Gastrocnemius medialis (tissue), 4 donors: ENCODE measurements around the gene PTPRE. TPM values are rescaled to one million over a fixed set of nuclear protein-coding genes. Genes with fewer than 3 reads are reported as not detected.

Source experiments
- ATAC-seq, 2 donors: fragments of 150-250 bp; one replicate each; pipeline ENCODE4 v1.9.1; 2016
- DNase-seq, 2 donors: peaks; one replicate each; pipeline ENCODE4 v3.0.0-alpha.2; 2019
- H3K27ac ChIP-seq, 4 donors: fragments of 200-600 bp; sonication (generic); 1 replicate in 1 of 4; 2 replicates in 3 of 4; pipeline ENCODE4 v1.5.1; 2016 to 2018; ENCODE audit warnings: mild to moderate bottlenecking in 2 of 4, moderate library complexity in 1 of 4
- H3K27me3 ChIP-seq, 3 donors: fragments of 200-600 bp; sonication (generic) in 2 of 3; 1 replicate in 1 of 3; 2 replicates in 2 of 3; pipeline versions ENCODE4 v1.5.1 to v1.6.0; 2016 to 2019; ENCODE audit warnings: mild to moderate bottlenecking in 1 of 3, moderate library complexity in 1 of 3
- H3K36me3 ChIP-seq, 2 donors: fragments of 200-600 bp; sonication (generic) in 1 of 2; one replicate each; pipeline ENCODE4 v1.5.1; 2017 to 2018
- H3K4me1 ChIP-seq, 2 donors: fragments of 200-600 bp; sonication (generic) in 1 of 2; one replicate each; pipeline ENCODE4 v1.5.1; 2016 to 2017; ENCODE audit warnings: mild to moderate bottlenecking in 2 of 2
- H3K4me3 ChIP-seq, 4 donors: fragments of 200-600 bp; sonication (generic) in 3 of 4; 1 replicate in 1 of 4; 2 replicates in 3 of 4; pipeline ENCODE4 v1.5.1; 2016 to 2019; ENCODE audit warnings: mild to moderate bottlenecking in 2 of 4
- H3K9me3 ChIP-seq, 3 donors: fragments of 200-600 bp; sonication (generic) in 2 of 3; 1 replicate in 1 of 3; 2 replicates in 2 of 3; pipeline ENCODE4 v1.5.1; 2016 to 2019
- POLR2A ChIP-seq, 2 donors: fragments of 450-650 bp; IDR thresholded peaks; one replicate each; pipeline ENCODE4 v1.6.1; 2017; ENCODE audit warnings: antibody characterized with exemption in 2 of 2, mild to moderate bottlenecking in 2 of 2, moderate library complexity in 2 of 2
- in situ Hi-C, 4 donors: fragments of 200-750 bp; cut with MboI; loops; one replicate each; pipeline versions ENCODE4 v1.15.0 to v1.8.0; 2017; ENCODE audit warnings: low sequenced_read_pairs in 4 of 4
- intact Hi-C: fragments of 100-400 bp; cut with DNase I; formaldehyde crosslinking; loops from one replicate; pipeline ENCODE4 v1.15.1; 2023; ENCODE audit warnings: low total_unique reads
- total RNA-seq, 4 donors: library from RNA; depleted of rRNA; stranded (reverse); fragments of >200 nt; gene quantifications; one replicate each; pipeline versions ENCODE4 v1.1.0 to v1.2.3, GENCODE V29; 2016
- TF ChIP-seq, protein P1 (sequence below), 5 experiments: fragments of 450-650 bp in 3 of 5; fragments of 200-600 bp in 2 of 5; sonication (generic) in 2 of 5; IDR thresholded peaks in 4 of 5; conservative IDR thresholded peaks in 1 of 5; 1 replicate in 4 of 5; 2 replicates in 1 of 5; pipeline ENCODE4 v1.5.1; 2016 to 2019; ENCODE audit warnings: antibody characterized with exemption in 5 of 5, mild to moderate bottlenecking in 3 of 5, moderate library complexity in 3 of 5

PTPRE gene
- total RNA-seq, 4 donors from 2014 or later: 0.97 to 2.2 (median 1.6) TPM

- H3K27ac ChIP-seq: no peak overlapping the region
- TF ChIP-seq, protein P1, sequence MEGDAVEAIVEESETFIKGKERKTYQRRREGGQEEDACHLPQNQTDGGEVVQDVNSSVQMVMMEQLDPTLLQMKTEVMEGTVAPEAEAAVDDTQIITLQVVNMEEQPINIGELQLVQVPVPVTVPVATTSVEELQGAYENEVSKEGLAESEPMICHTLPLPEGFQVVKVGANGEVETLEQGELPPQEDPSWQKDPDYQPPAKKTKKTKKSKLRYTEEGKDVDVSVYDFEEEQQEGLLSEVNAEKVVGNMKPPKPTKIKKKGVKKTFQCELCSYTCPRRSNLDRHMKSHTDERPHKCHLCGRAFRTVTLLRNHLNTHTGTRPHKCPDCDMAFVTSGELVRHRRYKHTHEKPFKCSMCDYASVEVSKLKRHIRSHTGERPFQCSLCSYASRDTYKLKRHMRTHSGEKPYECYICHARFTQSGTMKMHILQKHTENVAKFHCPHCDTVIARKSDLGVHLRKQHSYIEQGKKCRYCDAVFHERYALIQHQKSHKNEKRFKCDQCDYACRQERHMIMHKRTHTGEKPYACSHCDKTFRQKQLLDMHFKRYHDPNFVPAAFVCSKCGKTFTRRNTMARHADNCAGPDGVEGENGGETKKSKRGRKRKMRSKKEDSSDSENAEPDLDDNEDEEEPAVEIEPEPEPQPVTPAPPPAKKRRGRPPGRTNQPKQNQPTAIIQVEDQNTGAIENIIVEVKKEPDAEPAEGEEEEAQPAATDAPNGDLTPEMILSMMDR (IDR thresholded peaks at IDR 0.05 in 4 of 5, conservative IDR thresholded peaks at IDR 0.05 in 1 of 5): no peak
- no peak for TF ChIP-seq POLR2A (IDR thresholded peaks at IDR 0.05)
- H3K36me3 ChIP-seq: no peaks in the 10 kb centered on the region
- no peak for DNase-seq
- H3K4me1 ChIP-seq: peaks cover 10 to 11% of the 10 kb centered on the region in 2 donors
- H3K9me3 ChIP-seq: no peaks in the 10 kb centered on the region
- no peak for ATAC-seq
- no peak overlapping the region for H3K4me3 ChIP-seq
- in situ Hi-C loops: no loop called here
- H3K27me3 ChIP-seq: peaks cover 0 to 7% (median 0%) of the 10 kb centered on the region in 3 donors
- intact Hi-C loops: no loop called here
These were observed 86.3 kb downstream of the PTPRE start for GRCh38 chr10:127993056-127993690.

DNA sequence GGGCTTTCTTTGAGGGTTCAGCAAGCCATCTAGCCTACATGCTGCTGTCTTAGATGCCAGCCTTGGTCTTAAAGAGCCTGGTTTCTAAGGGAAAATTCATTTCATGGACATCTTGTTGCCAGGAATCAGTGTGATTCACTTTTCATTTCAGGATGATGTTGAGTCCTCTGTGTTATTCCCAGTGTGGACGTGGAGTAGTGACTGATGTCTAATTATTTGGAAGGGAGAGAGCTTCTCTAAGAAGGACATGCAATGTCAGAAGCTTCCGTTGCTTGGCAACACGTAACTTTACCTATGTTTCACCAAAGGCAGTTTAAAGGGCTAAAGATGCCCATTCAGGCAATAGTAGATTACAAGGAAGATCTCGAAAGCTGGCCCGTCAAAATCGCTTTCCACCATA lies 89.0 kb downstream of the PTPRE start:
- TF ChIP-seq, protein P1 (IDR thresholded peaks at IDR 0.05 in 4 of 5, conservative IDR thresholded peaks at IDR 0.05 in 1 of 5): no peak
- TF ChIP-seq POLR2A (IDR thresholded peaks at IDR 0.05): no peak
- no peak overlapping the region for H3K4me3 ChIP-seq
- peaks cover 0 to 5% of the 10 kb centered on the region in 2 donors for H3K4me1 ChIP-seq
- intact Hi-C loops: no loop called here
- DNase-seq: no peak
- H3K36me3 ChIP-seq: no peaks in the 10 kb centered on the region
- H3K9me3 ChIP-seq: no peaks in the 10 kb centered on the region
- no peak overlapping the region for H3K27ac ChIP-seq
- in situ Hi-C loops: no loop called here
- ATAC-seq: no peak
- peaks cover 0 to 27% (median 4%) of the 10 kb centered on the region in 3 donors for H3K27me3 ChIP-seq

- peak; percentile 76 to 81 for ATAC-seq
- no peak for TF ChIP-seq POLR2A (IDR thresholded peaks at IDR 0.05)
- TF ChIP-seq, protein P1 (IDR thresholded peaks at IDR 0.05 in 4 of 5, conservative IDR thresholded peaks at IDR 0.05 in 1 of 5): no peak
- Histone ChIP-seq H3K27ac (peak overlapping the region in 1 of 4 donors; percentile 8), H3K27me3 (peaks cover 0 to 30% (median 4%) of the 10 kb centered on the region in 3 donors), H3K4me1 (peaks cover 0 to 5% of the 10 kb centered on the region in 2 donors), H3K4me3 (no peak overlapping the region), H3K9me3 (no peaks in the 10 kb centered on the region), H3K36me3 (no peaks in the 10 kb centered on the region)
- in situ Hi-C loops (no loop called here), intact Hi-C loops (no loop called here)
- peak; percentile 7 to 60 for DNase-seq
These were observed 89.7 kb downstream of the PTPRE start for GRCh38 chr10:127996586-127996985.

- Histone ChIP-seq H3K27me3 (peaks cover 0 to 36% (median 4%) of the 10 kb centered on the region in 3 donors), H3K27ac (peak overlapping the region in 1 of 4 donors; percentile 12), H3K4me3 (no peak overlapping the region), H3K4me1 (peaks cover 0 to 5% of the 10 kb centered on the region in 2 donors), H3K9me3 (no peaks in the 10 kb centered on the region), H3K36me3 (no peaks in the 10 kb centered on the region)
- in situ Hi-C loops: no loop called here
- DNase-seq: no peak
- no peak for ATAC-seq
- intact Hi-C loops: no loop called here
- TF ChIP-seq POLR2A (IDR thresholded peaks at IDR 0.05): no peak
- TF ChIP-seq, protein P1 (IDR thresholded peaks at IDR 0.05 in 4 of 5, conservative IDR thresholded peaks at IDR 0.05 in 1 of 5): no peak
These were observed 90.4 kb downstream of the PTPRE start for GRCh38 chr10:127997271-127997670.
